ENCODE results near the gene AP2A1. TPM values are rescaled to one million over a fixed set of nuclear protein-coding genes. Genes with fewer than 3 reads are reported as not detected.

Gene AP2A1
- total RNA-seq, 1 experiment from 2014 or later = 119 TPM

- 0 out of 2 replicates have a peak overlapping the region, but pooled peaks have one; percentile 9 for H3K27ac Mint-ChIP-seq
- no peak overlapping the region for H3K4me3 Mint-ChIP-seq
- peaks cover 55% of the 10 kb centered on the region for H3K36me3 Mint-ChIP-seq
- ChIA-PET CTCF (no interaction called here), POLR2A (interaction anchor here (0.6 kb wide), 1 partner anchor 42 kb away, joined by 3 read pairs; no protein-coding TSS in a partner anchor)
- ATAC-seq = no peak
- DNase-seq (ENCODE audit: low spot score) = no peak
- no peaks in the 10 kb centered on the region for H3K9me3 Mint-ChIP-seq
- no peaks in the 10 kb centered on the region for H3K27me3 Mint-ChIP-seq (ENCODE audit: low read depth)
- TF ChIP-seq ZNF232 (CRISPR knock-in tag; IDR thresholded peaks at IDR 0.05) = no peak
- TF ChIP-seq SMAD3 (CRISPR knock-in tag; IDR thresholded peaks at IDR 0.05; ENCODE audit: borderline replicate concordance) = no peak
- TF ChIP-seq MAX (CRISPR knock-in tag; IDR thresholded peaks at IDR 0.05) = no peak
- TF ChIP-seq JAZF1 (CRISPR knock-in tag; IDR thresholded peaks at IDR 0.05) = no peak
- TF ChIP-seq ESRRA (CRISPR knock-in tag; IDR thresholded peaks at IDR 0.05; ENCODE audit: borderline replicate concordance) = no peak
- no peak for TF ChIP-seq AFF4 (CRISPR knock-in tag; IDR thresholded peaks at IDR 0.05; ENCODE audit: borderline replicate concordance)
- no peak for TF ChIP-seq HMGA2 (CRISPR knock-in tag; IDR thresholded peaks at IDR 0.05)
- TF ChIP-seq IRF2 (CRISPR knock-in tag; IDR thresholded peaks at IDR 0.05; ENCODE audit: borderline replicate concordance, low read depth) = no peak
- no peak for TF ChIP-seq GRHL2 (CRISPR knock-in tag; IDR thresholded peaks at IDR 0.05; ENCODE audit: insufficient replicate concordance, severe bottlenecking)
- no peaks in the 10 kb centered on the region for H3K4me1 Mint-ChIP-seq
Observed at GRCh38 chr19:49837009-49837310, 70.2 kb downstream of the AP2A1 start.

- H3K36me3 Mint-ChIP-seq = peaks cover 53% of the 10 kb centered on the region
- H3K27me3 Mint-ChIP-seq (ENCODE audit: low read depth) = no peaks in the 10 kb centered on the region
- H3K4me1 Mint-ChIP-seq = no peaks in the 10 kb centered on the region
- no peaks in the 10 kb centered on the region for H3K9me3 Mint-ChIP-seq
- 0 out of 2 replicates have a peak overlapping the region, but pooled peaks have one; percentile 9 for H3K27ac Mint-ChIP-seq
- TF ChIP-seq FOXK1 (CRISPR knock-in tag; IDR thresholded peaks at IDR 0.05) = no peak
- TF ChIP-seq TCF7 (CRISPR knock-in tag; IDR thresholded peaks at IDR 0.05; ENCODE audit: low read depth) = no peak
- TF ChIP-seq CBFB (CRISPR knock-in tag; IDR thresholded peaks at IDR 0.05; ENCODE audit: low read depth) = no peak
- no peak for TF ChIP-seq ZNF671 (CRISPR knock-in tag; IDR thresholded peaks at IDR 0.05)
- TF ChIP-seq ATF1 (CRISPR knock-in tag; IDR thresholded peaks at IDR 0.05) = no peak
- no peak for TF ChIP-seq CDX4 (CRISPR knock-in tag; IDR thresholded peaks at IDR 0.05; ENCODE audit: borderline replicate concordance)
- TF ChIP-seq SOX15 (CRISPR knock-in tag; IDR thresholded peaks at IDR 0.05) = no peak
- no peak for TF ChIP-seq HMGA2 (CRISPR knock-in tag; IDR thresholded peaks at IDR 0.05)
- no peak for TF ChIP-seq ZMAT4 (CRISPR knock-in tag; IDR thresholded peaks at IDR 0.05)
- TF ChIP-seq SP1 (CRISPR knock-in tag; conservative IDR thresholded peaks at IDR 0.05) = no peak
- no peak for TF ChIP-seq ZNF317 (CRISPR knock-in tag; IDR thresholded peaks at IDR 0.05; ENCODE audit: borderline replicate concordance, low read depth)
- TF ChIP-seq TP53 (CRISPR knock-in tag; IDR thresholded peaks at IDR 0.05) = no peak
- no peak for TF ChIP-seq IRF1 (CRISPR knock-in tag; IDR thresholded peaks at IDR 0.05)
- no peak for TF ChIP-seq MLX (CRISPR knock-in tag; IDR thresholded peaks at IDR 0.05)
- TF ChIP-seq USF2 (CRISPR knock-in tag; IDR thresholded peaks at IDR 0.05) = no peak
- TF ChIP-seq MYBL2 (CRISPR knock-in tag; IDR thresholded peaks at IDR 0.05) = no peak
- TF ChIP-seq ZNF219 (CRISPR knock-in tag; IDR thresholded peaks at IDR 0.05; ENCODE audit: borderline replicate concordance) = no peak
- ChIA-PET CTCF (no interaction called here), POLR2A (interaction anchor here (0.6 kb wide), 1 partner anchor 42 kb away, joined by 3 read pairs; no protein-coding TSS in a partner anchor)
- H3K4me3 Mint-ChIP-seq = no peak overlapping the region
- ATAC-seq (no peak), DNase-seq (ENCODE audit: low spot score) (no peak)
Observed at GRCh38 chr19:49837425-49837824, 70.6 kb downstream of the AP2A1 start.
